ENCODE results near the gene SYNDIG1.
A peak's percentile ranks its signal among the peaks of the same experiment; 100 is the strongest.

SYNDIG1 gene

DNA sequence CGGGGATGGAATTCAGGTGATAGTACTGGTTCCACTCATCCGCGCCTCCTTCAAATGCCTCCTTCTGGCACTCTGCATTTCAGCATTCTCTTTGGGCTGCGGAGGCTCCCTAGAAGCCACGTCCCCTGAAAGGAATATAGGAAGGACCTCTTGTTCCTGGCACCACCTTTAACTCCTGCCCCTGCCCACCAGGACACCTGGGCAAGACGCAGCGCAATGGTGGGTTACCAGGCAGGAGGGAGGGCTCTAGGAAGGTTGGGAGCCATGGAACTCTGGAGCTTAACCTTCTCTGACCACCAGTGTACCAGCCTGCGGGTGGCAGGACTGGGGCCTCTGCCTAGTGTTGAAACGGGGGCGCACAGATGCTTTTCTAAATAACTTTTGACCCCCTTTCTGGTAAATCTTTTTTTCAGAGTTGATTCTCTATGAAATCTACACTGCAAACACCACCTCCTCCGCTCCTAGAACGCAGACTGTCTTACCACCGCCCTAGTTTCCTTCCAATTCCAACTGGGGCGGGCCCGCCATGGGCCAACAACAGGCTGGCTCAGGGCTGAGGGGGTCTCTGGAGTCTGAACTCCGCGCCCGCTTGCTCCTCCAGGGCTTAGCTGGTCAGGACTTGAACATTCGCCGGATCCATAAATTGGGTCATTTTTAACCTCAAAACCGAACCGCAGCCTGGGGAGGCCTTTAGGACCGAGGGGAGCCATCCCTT is 871 bp upstream of the SYNDIG1 start:
- Histone ChIP-seq H3K4me1 (ENCODE audit: control insufficient read depth in 1 of 2, insufficient read depth in 2 of 2, low read length in 2 of 2) (peaks cover 10 to 14% of the 10 kb centered on the region in 2 experiments), H2BK12ac (ENCODE audit: low read length) (no peak overlapping the region), H3K9me3 (ENCODE audit: insufficient read depth, low read depth, low read length) (no peaks in the 10 kb centered on the region), H3K4me3 (ENCODE audit: low read depth, low read length) (peak overlapping the region; percentile 70), H2AK5ac (ENCODE audit: low read length) (no peak overlapping the region), H4K12ac (ENCODE audit: low read depth, low read length) (no peak overlapping the region), H3K23ac (ENCODE audit: low read length) (no peak overlapping the region), H3K79me2 (ENCODE audit: control insufficient read depth, insufficient read depth, low read length, poor library complexity) (peaks cover 6% of the 10 kb centered on the region), H3K4me2 (ENCODE audit: low read length) (peak overlapping the region; percentile 90), H3K14ac (ENCODE audit: low read length) (no peak overlapping the region), H4K91ac (ENCODE audit: low read depth, low read length) (no peak overlapping the region), H2BK120ac (ENCODE audit: insufficient read depth, low read length, poor library complexity) (no peak overlapping the region), H3K27ac (ENCODE audit: low read depth, low read length) (no peak overlapping the region), H3K9ac (ENCODE audit: low read length) (no peak overlapping the region), H3K36me3 (ENCODE audit: control insufficient read depth in 1 of 2, insufficient read depth in 2 of 2, low read length in 2 of 2) (no peaks in the 10 kb centered on the region), H3K4ac (ENCODE audit: low read depth, low read length) (no peak overlapping the region), H3K27me3 (ENCODE audit: insufficient read depth, low read length) (peaks cover 2% of the 10 kb centered on the region), H3K79me1 (ENCODE audit: low read length) (peaks cover 8% of the 10 kb centered on the region), H4K8ac (ENCODE audit: low read depth, low read length) (no peak overlapping the region), H2BK5ac (ENCODE audit: low read depth, low read length, poor library complexity) (no peak overlapping the region), H2AFZ (ENCODE audit: insufficient read depth, low read length, poor library complexity) (no peak overlapping the region), H3K18ac (ENCODE audit: low read length) (no peak overlapping the region)
- no peak for DNase-seq
- WGBS (ENCODE audit: extremely low coverage, insufficient coverage, insufficient read length) = no CpG with 5 or more reads among the region's 23 CpGs

DNA sequence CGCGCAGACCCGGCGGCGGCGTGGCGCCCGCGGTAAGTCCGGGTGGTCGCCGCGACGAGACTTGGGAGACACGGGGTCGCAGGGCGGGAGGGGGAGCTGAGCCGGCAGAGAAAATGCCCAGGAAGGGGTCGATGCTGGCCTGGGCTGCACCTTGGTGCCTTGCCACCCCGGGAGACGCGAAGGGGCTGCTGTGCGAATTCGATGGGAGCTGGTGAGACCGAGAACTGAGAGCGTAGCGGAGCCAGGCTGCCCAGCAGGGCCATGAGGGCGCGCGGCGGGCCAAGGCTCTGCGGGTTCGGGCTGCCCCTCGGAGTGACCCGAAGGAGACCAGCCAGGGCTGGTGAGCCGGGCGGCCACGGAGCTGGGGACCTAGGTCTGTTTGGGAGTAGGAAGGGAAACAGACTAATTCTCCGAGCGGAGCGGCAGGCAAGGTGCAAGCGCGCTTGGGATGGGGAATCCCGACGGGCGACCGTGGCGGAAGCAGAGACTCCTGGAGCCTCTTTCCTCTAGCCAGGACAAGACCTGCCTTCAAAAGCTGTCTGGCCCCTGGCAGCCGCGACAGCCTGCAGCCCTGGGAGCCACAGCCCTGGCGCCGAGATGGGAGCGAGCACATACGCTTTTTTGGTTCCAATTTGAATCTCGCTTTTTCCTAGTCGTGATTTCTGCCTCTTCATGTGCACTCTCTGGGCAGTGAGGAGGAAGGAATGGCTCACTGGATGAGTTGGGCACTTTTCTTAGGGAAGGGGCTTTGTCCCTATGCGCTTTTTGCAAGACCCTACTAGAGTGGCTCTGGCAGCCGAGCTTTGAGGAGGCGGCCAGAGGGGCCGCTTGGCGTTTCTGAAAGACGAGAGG is 691 bp downstream of the SYNDIG1 start:
- Histone ChIP-seq H3K79me1 (ENCODE audit: low read length) (peaks cover 8% of the 10 kb centered on the region), H2BK120ac (ENCODE audit: insufficient read depth, low read length, poor library complexity) (no peak overlapping the region), H3K79me2 (ENCODE audit: control insufficient read depth, insufficient read depth, low read length, poor library complexity) (peaks cover 6% of the 10 kb centered on the region), H2AK5ac (ENCODE audit: low read length) (no peak overlapping the region), H2BK5ac (ENCODE audit: low read depth, low read length, poor library complexity) (no peak overlapping the region), H3K36me3 (ENCODE audit: control insufficient read depth in 1 of 2, insufficient read depth in 2 of 2, low read length in 2 of 2) (no peaks in the 10 kb centered on the region), H4K12ac (ENCODE audit: low read depth, low read length) (no peak overlapping the region), H4K91ac (ENCODE audit: low read depth, low read length) (peak overlapping the region; percentile 56), H3K27ac (ENCODE audit: low read depth, low read length) (no peak overlapping the region), H3K4me3 (ENCODE audit: low read depth, low read length) (peak overlapping the region; percentile 70), H3K23ac (ENCODE audit: low read length) (no peak overlapping the region), H3K14ac (ENCODE audit: low read length) (peak overlapping the region; percentile 73), H2AFZ (ENCODE audit: insufficient read depth, low read length, poor library complexity) (peak overlapping the region; percentile 28), H3K9me3 (ENCODE audit: insufficient read depth, low read depth, low read length) (no peaks in the 10 kb centered on the region), H3K9ac (ENCODE audit: low read length) (no peak overlapping the region), H4K8ac (ENCODE audit: low read depth, low read length) (peak overlapping the region; percentile 43), H2BK12ac (ENCODE audit: low read length) (peak overlapping the region; percentile 45), H3K18ac (ENCODE audit: low read length) (peak overlapping the region; percentile 39), H3K27me3 (ENCODE audit: insufficient read depth, low read length) (peaks cover 2% of the 10 kb centered on the region), H3K4ac (ENCODE audit: low read depth, low read length) (no peak overlapping the region), H3K4me1 (ENCODE audit: control insufficient read depth in 1 of 2, insufficient read depth in 2 of 2, low read length in 2 of 2) (peaks cover 10 to 14% of the 10 kb centered on the region in 2 experiments), H3K4me2 (ENCODE audit: low read length) (peak overlapping the region; percentile 90)
- DNase-seq = no peak
- no CpG with 5 or more reads among the region's 62 CpGs for WGBS (ENCODE audit: extremely low coverage, insufficient coverage, insufficient read length)

- peaks cover 8% of the 10 kb centered on the region for H3K79me1 ChIP-seq (ENCODE audit: low read length)
- H3K27ac ChIP-seq (ENCODE audit: low read depth, low read length) = no peak overlapping the region
- H3K4ac ChIP-seq (ENCODE audit: low read depth, low read length) = no peak overlapping the region
- DNase-seq = no peak
- H3K23ac ChIP-seq (ENCODE audit: low read length) = no peak overlapping the region
- H3K36me3 ChIP-seq (ENCODE audit: control insufficient read depth in 1 of 2, insufficient read depth in 2 of 2, low read length in 2 of 2) = no peaks in the 10 kb centered on the region
- no CpG with 5 or more reads among the region's 56 CpGs for WGBS (ENCODE audit: extremely low coverage, insufficient coverage, insufficient read length)
- peaks cover 6% of the 10 kb centered on the region for H3K79me2 ChIP-seq (ENCODE audit: control insufficient read depth, insufficient read depth, low read length, poor library complexity)
- peak overlapping the region; percentile 65 for H3K4me3 ChIP-seq (ENCODE audit: low read depth, low read length)
- no peak overlapping the region for H4K91ac ChIP-seq (ENCODE audit: low read depth, low read length)
- peak overlapping the region; percentile 56 for H3K18ac ChIP-seq (ENCODE audit: low read length)
- H4K8ac ChIP-seq (ENCODE audit: low read depth, low read length) = peak overlapping the region; percentile 55
- H3K14ac ChIP-seq (ENCODE audit: low read length) = no peak overlapping the region
- peaks cover 10 to 14% of the 10 kb centered on the region in 2 experiments for H3K4me1 ChIP-seq (ENCODE audit: control insufficient read depth in 1 of 2, insufficient read depth in 2 of 2, low read length in 2 of 2)
- no peak overlapping the region for H2BK5ac ChIP-seq (ENCODE audit: low read depth, low read length, poor library complexity)
- peak overlapping the region; percentile 46 for H2BK120ac ChIP-seq (ENCODE audit: insufficient read depth, low read length, poor library complexity)
- peak overlapping the region; percentile 67 for H2AFZ ChIP-seq (ENCODE audit: insufficient read depth, low read length, poor library complexity)
- no peaks in the 10 kb centered on the region for H3K9me3 ChIP-seq (ENCODE audit: insufficient read depth, low read depth, low read length)
- H4K12ac ChIP-seq (ENCODE audit: low read depth, low read length) = no peak overlapping the region
- no peak overlapping the region for H2AK5ac ChIP-seq (ENCODE audit: low read length)
- no peak overlapping the region for H3K9ac ChIP-seq (ENCODE audit: low read length)
- peak overlapping the region; percentile 24 for H2BK12ac ChIP-seq (ENCODE audit: low read length)
- peaks cover 2% of the 10 kb centered on the region for H3K27me3 ChIP-seq (ENCODE audit: insufficient read depth, low read length)
- peak overlapping the region; percentile 90 for H3K4me2 ChIP-seq (ENCODE audit: low read length)
Measured at GRCh38 chr20:24470746-24471582, 1.5 kb downstream of the SYNDIG1 start.

- no CpG with 5 or more reads among the region's 3 CpGs for WGBS (ENCODE audit: extremely low coverage, insufficient coverage, insufficient read length)
- Histone ChIP-seq H2BK12ac (ENCODE audit: low read length) (no peak overlapping the region), H2BK120ac (ENCODE audit: insufficient read depth, low read length, poor library complexity) (no peak overlapping the region), H3K4me1 (ENCODE audit: control insufficient read depth in 1 of 2, insufficient read depth in 2 of 2, low read length in 2 of 2) (peaks cover 10 to 14% of the 10 kb centered on the region in 2 experiments), H3K79me2 (ENCODE audit: control insufficient read depth, insufficient read depth, low read length, poor library complexity) (peaks cover 6% of the 10 kb centered on the region), H2BK5ac (ENCODE audit: low read depth, low read length, poor library complexity) (no peak overlapping the region), H3K79me1 (ENCODE audit: low read length) (peaks cover 8% of the 10 kb centered on the region), H3K27me3 (ENCODE audit: insufficient read depth, low read length) (peaks cover 2% of the 10 kb centered on the region), H3K4me3 (ENCODE audit: low read depth, low read length) (no peak overlapping the region), H3K14ac (ENCODE audit: low read length) (no peak overlapping the region), H3K9me3 (ENCODE audit: insufficient read depth, low read depth, low read length) (no peaks in the 10 kb centered on the region), H2AFZ (ENCODE audit: insufficient read depth, low read length, poor library complexity) (no peak overlapping the region), H3K4ac (ENCODE audit: low read depth, low read length) (no peak overlapping the region), H2AK5ac (ENCODE audit: low read length) (no peak overlapping the region), H3K4me2 (ENCODE audit: low read length) (no peak overlapping the region), H4K91ac (ENCODE audit: low read depth, low read length) (no peak overlapping the region), H4K12ac (ENCODE audit: low read depth, low read length) (no peak overlapping the region), H3K18ac (ENCODE audit: low read length) (no peak overlapping the region), H3K36me3 (ENCODE audit: control insufficient read depth in 1 of 2, insufficient read depth in 2 of 2, low read length in 2 of 2) (no peaks in the 10 kb centered on the region), H3K23ac (ENCODE audit: low read length) (no peak overlapping the region), H3K27ac (ENCODE audit: low read depth, low read length) (no peak overlapping the region), H4K8ac (ENCODE audit: low read depth, low read length) (no peak overlapping the region), H3K9ac (ENCODE audit: low read length) (no peak overlapping the region)
- DNase-seq = no peak
Measured at GRCh38 chr20:24472426-24472825, 3.0 kb downstream of the SYNDIG1 start.
